ENCODE data around the gene SYTL4. TPM values are rescaled to one million over a fixed set of nuclear protein-coding genes. Genes with fewer than 3 reads are reported as not detected.

SYTL4 gene
- total RNA-seq, 2 donors from 2014 or later, result 30.4 to 30.7 TPM

DNA sequence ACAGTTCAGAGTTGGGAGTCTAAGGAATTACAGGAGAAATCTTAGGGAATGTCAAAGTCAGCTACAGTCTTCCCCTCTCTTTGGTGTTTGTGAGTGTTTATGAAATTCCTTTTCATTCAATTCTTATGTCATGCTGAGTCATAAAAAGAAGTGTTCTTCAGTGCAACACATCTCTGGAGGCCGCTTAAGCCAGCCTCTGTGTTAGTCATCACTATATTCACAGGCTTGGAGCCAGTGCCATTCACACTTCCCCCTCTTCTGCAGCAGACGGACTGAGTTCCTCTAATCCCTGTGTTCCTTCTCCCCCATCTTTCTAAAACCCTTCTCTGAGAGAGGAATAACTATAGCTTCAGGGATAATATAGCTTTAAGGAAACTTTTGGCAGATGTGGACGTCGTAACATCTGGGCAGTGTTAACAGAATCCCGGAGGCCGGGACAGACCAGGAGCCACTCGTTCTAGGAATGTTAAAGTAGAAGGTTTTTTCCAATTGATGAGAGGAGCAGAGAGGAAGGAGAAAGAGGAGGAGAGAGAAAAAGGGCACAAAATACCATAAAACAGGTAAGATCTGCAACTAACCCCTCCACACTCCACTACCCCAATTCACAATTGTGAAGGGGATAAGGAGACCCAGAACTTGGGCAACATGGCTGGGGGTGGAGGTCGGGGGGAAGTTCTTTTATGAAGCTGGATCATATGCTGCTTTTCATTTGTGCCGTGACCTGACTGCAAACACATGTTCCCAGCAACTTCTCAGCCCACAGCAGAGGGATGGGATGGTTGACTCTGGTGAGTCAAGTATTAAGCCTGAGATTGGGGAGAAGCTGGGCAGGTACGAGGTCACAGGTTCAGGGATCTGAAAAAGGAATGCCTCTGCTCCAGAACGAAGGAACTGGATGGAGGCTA lies 87.7 kb downstream of the SYTL4 start, which contains the start of gene SRPX2:
SRPX2 (plus strand) TSS at position 244 of the 905 bp plus-strand sequence. CDS start 2,124 bp downstream, outside the sequence.
- Histone ChIP-seq H3K9me3 (no peaks in the 10 kb centered on the region), H3K27me3 (no peaks in the 10 kb centered on the region), H3K36me3 (no peaks in the 10 kb centered on the region), H3K27ac (peak within 1 kb of the TSS; percentile 43), H3K9ac (ENCODE audit: low read depth in 2 of 2, low read length in 2 of 2) (no peak within 1 kb of the TSS), H3K4me3 (no peak within 1 kb of the TSS), H3K4me1 (no peaks in the 10 kb centered on the region)
- TF ChIP-seq, protein P1, sequence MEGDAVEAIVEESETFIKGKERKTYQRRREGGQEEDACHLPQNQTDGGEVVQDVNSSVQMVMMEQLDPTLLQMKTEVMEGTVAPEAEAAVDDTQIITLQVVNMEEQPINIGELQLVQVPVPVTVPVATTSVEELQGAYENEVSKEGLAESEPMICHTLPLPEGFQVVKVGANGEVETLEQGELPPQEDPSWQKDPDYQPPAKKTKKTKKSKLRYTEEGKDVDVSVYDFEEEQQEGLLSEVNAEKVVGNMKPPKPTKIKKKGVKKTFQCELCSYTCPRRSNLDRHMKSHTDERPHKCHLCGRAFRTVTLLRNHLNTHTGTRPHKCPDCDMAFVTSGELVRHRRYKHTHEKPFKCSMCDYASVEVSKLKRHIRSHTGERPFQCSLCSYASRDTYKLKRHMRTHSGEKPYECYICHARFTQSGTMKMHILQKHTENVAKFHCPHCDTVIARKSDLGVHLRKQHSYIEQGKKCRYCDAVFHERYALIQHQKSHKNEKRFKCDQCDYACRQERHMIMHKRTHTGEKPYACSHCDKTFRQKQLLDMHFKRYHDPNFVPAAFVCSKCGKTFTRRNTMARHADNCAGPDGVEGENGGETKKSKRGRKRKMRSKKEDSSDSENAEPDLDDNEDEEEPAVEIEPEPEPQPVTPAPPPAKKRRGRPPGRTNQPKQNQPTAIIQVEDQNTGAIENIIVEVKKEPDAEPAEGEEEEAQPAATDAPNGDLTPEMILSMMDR (IDR thresholded peaks at IDR 0.05), result no peak
- no peak for DNase-seq
- intact Hi-C loops (cut with DNase I), result no loop called here

DNA sequence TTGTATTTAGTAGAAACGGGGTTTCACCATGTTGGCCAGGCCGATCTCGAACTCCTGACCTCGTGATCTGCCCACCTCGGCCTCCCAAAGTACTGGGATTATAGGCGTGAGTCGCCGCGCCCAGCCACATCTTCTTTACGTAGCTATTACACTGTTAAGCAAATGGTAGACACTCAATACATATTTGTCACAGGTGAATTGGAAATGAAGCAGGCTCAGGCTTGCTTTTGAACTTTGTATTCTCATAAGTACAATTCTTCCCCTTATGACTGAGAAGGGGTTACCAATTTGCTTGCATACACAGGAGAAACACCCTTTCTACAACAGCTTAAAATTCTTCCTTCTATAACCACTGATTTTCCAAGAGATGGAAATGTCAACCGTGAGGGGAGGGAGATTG lies 88.7 kb downstream of the SYTL4 start:
- no peaks in the 10 kb centered on the region for H3K36me3 ChIP-seq
- no peaks in the 10 kb centered on the region for H3K4me1 ChIP-seq
- no peak overlapping the region for H3K27ac ChIP-seq
- DNase-seq, result no peak
- H3K27me3 ChIP-seq, result no peaks in the 10 kb centered on the region
- no peak overlapping the region for H3K4me3 ChIP-seq
- TF ChIP-seq, protein P1 (IDR thresholded peaks at IDR 0.05), result no peak
- H3K9me3 ChIP-seq, result no peaks in the 10 kb centered on the region
- intact Hi-C loops (cut with DNase I), result no loop called here
- H3K9ac ChIP-seq (ENCODE audit: low read depth in 2 of 2, low read length in 2 of 2), result no peak overlapping the region

DNA sequence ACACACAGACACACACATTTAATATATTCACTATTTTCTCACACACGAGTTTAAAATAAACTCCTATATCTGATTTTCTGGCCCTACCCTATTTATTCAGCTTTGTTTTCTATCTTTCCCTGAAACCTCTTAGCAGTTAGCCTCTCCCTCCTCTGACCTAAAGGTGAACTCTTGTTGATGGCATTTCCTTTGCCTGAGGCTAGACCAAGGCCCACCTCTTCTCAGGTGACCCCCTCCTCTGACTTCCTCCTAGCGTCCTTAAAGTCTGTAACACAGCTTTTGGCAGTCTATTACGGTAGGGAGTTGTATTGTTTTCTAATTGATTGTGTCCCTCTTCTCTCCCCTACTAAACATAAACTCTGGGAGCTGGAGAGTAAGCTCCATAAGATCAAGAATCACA lies 89.6 kb downstream of the SYTL4 start:
- Histone ChIP-seq H3K4me3 (no peak overlapping the region), H3K27ac (no peak overlapping the region), H3K9me3 (no peaks in the 10 kb centered on the region), H3K27me3 (no peaks in the 10 kb centered on the region), H3K36me3 (no peaks in the 10 kb centered on the region), H3K9ac (ENCODE audit: low read depth in 2 of 2, low read length in 2 of 2) (no peak overlapping the region), H3K4me1 (no peaks in the 10 kb centered on the region)
- no peak for DNase-seq
- intact Hi-C loops (cut with DNase I), result no loop called here
- TF ChIP-seq, protein P1 (IDR thresholded peaks at IDR 0.05), result no peak

DNA sequence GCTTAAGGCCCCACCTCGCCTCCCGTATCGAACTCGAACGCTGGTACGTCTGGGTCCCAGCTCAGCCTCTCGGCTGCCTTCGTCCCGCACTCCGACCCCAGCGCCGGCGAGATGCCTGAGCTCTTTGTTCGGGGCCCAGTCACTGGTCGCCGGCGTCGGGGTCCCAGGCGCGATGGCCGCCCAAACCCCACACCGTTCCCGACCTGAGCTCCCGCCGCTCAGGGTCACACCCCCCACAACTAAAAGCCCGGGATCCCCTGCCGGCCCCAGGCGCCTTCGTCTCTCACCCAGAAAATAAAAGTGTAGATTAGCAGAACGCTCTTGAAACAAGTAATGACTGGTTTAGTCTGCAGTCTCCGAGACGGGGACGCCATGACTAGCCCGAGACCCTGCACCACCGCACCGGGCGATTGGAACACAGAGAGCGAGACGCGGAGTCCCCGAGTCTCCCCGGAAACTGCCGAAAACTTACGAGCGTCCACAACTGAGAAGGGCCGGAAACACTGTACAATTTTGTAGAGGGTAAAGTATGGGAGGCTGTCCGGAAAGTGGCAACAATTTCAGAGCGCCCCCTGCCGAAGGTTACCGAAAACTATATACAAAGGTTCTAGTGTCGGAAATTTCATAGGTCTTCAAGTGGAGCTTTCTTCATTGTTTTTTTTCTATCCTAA lies 95.5 kb downstream of the SYTL4 start, which contains the start of gene TSPAN6:
TSPAN6 (minus strand) TSS at position 486 of the 671 bp plus-strand sequence; CDS start at position 374, 112 bp downstream.
- Histone ChIP-seq H3K4me3 (peak within 1 kb of the TSS; percentile 51), H3K36me3 (no peaks in the 10 kb centered on the region), H3K27ac (peak within 1 kb of the TSS; percentile 61), H3K9ac (ENCODE audit: low read depth in 2 of 2, low read length in 2 of 2) (peak within 1 kb of the TSS; percentile 68 to 79), H3K4me1 (no peaks in the 10 kb centered on the region), H3K27me3 (no peaks in the 10 kb centered on the region), H3K9me3 (no peaks in the 10 kb centered on the region)
- DNase-seq, result peak; percentile 89
- TF ChIP-seq, protein P1 (IDR thresholded peaks at IDR 0.05), result peak; percentile 25
- intact Hi-C loops (cut with DNase I), result no loop called here

DNA sequence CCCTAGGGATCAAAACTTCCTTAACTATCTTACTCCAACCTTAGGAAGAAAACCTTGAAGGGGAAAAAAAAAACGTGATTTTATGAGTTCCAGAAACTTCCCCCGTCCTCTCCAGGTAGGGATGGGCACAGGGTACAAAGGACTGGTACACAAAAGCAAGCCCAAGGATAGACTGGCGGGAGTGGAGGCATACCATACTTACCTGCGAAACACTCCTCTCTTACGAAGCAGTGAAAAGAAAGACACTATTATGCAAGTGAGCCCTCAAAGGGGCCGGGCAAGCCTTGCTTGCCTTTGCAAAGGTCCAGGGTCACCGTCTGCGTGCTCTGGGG lies 96.0 kb downstream of the SYTL4 start:
- intact Hi-C loops (cut with DNase I), result no loop called here
- Histone ChIP-seq H3K4me1 (no peaks in the 10 kb centered on the region), H3K9ac (ENCODE audit: low read depth in 2 of 2, low read length in 2 of 2) (peak overlapping the region; percentile 68 to 79), H3K9me3 (no peaks in the 10 kb centered on the region), H3K27me3 (no peaks in the 10 kb centered on the region), H3K36me3 (no peaks in the 10 kb centered on the region), H3K27ac (peak overlapping the region; percentile 61), H3K4me3 (peak overlapping the region; percentile 51)
- DNase-seq, result no peak
- TF ChIP-seq, protein P1 (IDR thresholded peaks at IDR 0.05), result no peak

Measured in colonic mucosa (tissue), 4 donors.